ENCODE results near the gene FARP2.
A peak's percentile ranks its signal among the peaks of the same experiment; 100 is the strongest.

Gene FARP2

GRCh38 chr2:241355983-241356870 lies at the start of gene FARP2:
TSS of gene FARP2 (plus strand) at chr2:241356285. CDS start at chr2:241373108, 16,823 bp downstream.
- H3K79me2 ChIP-seq (ENCODE audit: insufficient read depth, low read length) = no peaks in the 10 kb centered on the region
- H3K4me2 ChIP-seq (ENCODE audit: low read length) = peak within 1 kb of the TSS; percentile 90
- H3K27ac ChIP-seq (ENCODE audit: low read depth, low read length, poor library complexity, severe bottlenecking) = peak within 1 kb of the TSS; percentile 45
- no peaks in the 10 kb centered on the region; the same call in 1 of the 2 replicates for H3K27me3 ChIP-seq (ENCODE audit: insufficient read depth, low read length)
- H3K9me3 ChIP-seq (ENCODE audit: low read length) = no peaks in the 10 kb centered on the region
- H3K4me3 ChIP-seq (ENCODE audit: low read depth, low read length, poor library complexity, severe bottlenecking) = peak within 1 kb of the TSS; percentile 78
- H3K9ac ChIP-seq (ENCODE audit: low read length) = peak within 1 kb of the TSS; percentile 73
- TF ChIP-seq EZH2 (IDR thresholded peaks at IDR 0.05; ENCODE audit: borderline replicate concordance, low read length) = no peak
- TF ChIP-seq CTCF (IDR thresholded peaks at IDR 0.05; ENCODE audit: low read length) = no peak
- H3F3A ChIP-seq (ENCODE audit: insufficient read depth, low read length) = 0 out of 2 replicates have a peak, but pooled peaks cover 11% of the 10 kb centered on the region
- H3K4me1 ChIP-seq (ENCODE audit: insufficient read depth, low read length, severe bottlenecking) = peaks cover 17% of the 10 kb centered on the region
- peaks cover 40% of the 10 kb centered on the region for H3K36me3 ChIP-seq (ENCODE audit: insufficient read depth, low read length)
- no peaks in the 10 kb centered on the region for H4K20me1 ChIP-seq (ENCODE audit: insufficient read depth, low read length)
- no peak within 1 kb of the TSS for H2AFZ ChIP-seq (ENCODE audit: low read length)
- no peaks in the 10 kb centered on the region for H3K9me2 ChIP-seq (ENCODE audit: low read depth, low read length)

- no peak overlapping the region for H3K4me3 ChIP-seq (ENCODE audit: low read depth, low read length, poor library complexity, severe bottlenecking)
- no peaks in the 10 kb centered on the region for H4K20me1 ChIP-seq (ENCODE audit: insufficient read depth, low read length)
- H2AFZ ChIP-seq (ENCODE audit: low read length) = no peak overlapping the region
- peaks cover 40% of the 10 kb centered on the region for H3K79me2 ChIP-seq (ENCODE audit: insufficient read depth, low read length)
- peaks cover 29% of the 10 kb centered on the region for H3K4me1 ChIP-seq (ENCODE audit: insufficient read depth, low read length, severe bottlenecking)
- no peaks in the 10 kb centered on the region for H3K27me3 ChIP-seq (ENCODE audit: insufficient read depth, low read length)
- H3K9ac ChIP-seq (ENCODE audit: low read length) = no peak overlapping the region
- H3F3A ChIP-seq (ENCODE audit: insufficient read depth, low read length) = no peaks in the 10 kb centered on the region
- no peak overlapping the region for H3K4me2 ChIP-seq (ENCODE audit: low read length)
- peaks cover 8% of the 10 kb centered on the region; the same call in 1 of the 2 replicates for H3K36me3 ChIP-seq (ENCODE audit: insufficient read depth, low read length)
- no peak overlapping the region for H3K27ac ChIP-seq (ENCODE audit: low read depth, low read length, poor library complexity, severe bottlenecking)
- TF ChIP-seq EZH2 (IDR thresholded peaks at IDR 0.05; ENCODE audit: borderline replicate concordance, low read length) (no peak), CTCF (IDR thresholded peaks at IDR 0.05; ENCODE audit: low read length) (no peak)
- no peaks in the 10 kb centered on the region for H3K9me2 ChIP-seq (ENCODE audit: low read depth, low read length)
- no peaks in the 10 kb centered on the region for H3K9me3 ChIP-seq (ENCODE audit: low read length)
Measured at GRCh38 chr2:241307055-241307454, 49.0 kb upstream of the FARP2 start.

- H3K36me3 ChIP-seq (ENCODE audit: insufficient read depth, low read length) = peaks cover 8% of the 10 kb centered on the region; the same call in 1 of the 2 replicates
- no peak overlapping the region for H3K4me2 ChIP-seq (ENCODE audit: low read length)
Measured at GRCh38 chr2:241308267-241308666, 47.8 kb upstream of the FARP2 start.

More at GRCh38 chr2:241308267-241308666, 47.8 kb upstream of the FARP2 start:
- H2AFZ ChIP-seq (ENCODE audit: low read length) = no peak overlapping the region
- no peak overlapping the region for H3K9ac ChIP-seq (ENCODE audit: low read length)
- no peaks in the 10 kb centered on the region for H3K9me3 ChIP-seq (ENCODE audit: low read length)
- H3K9me2 ChIP-seq (ENCODE audit: low read depth, low read length) = no peaks in the 10 kb centered on the region
- no peaks in the 10 kb centered on the region for H3K27me3 ChIP-seq (ENCODE audit: insufficient read depth, low read length)
- peaks cover 27% of the 10 kb centered on the region for H3K4me1 ChIP-seq (ENCODE audit: insufficient read depth, low read length, severe bottlenecking)
- H3K4me3 ChIP-seq (ENCODE audit: low read depth, low read length, poor library complexity, severe bottlenecking) = no peak overlapping the region
- peaks cover 33% of the 10 kb centered on the region for H3K79me2 ChIP-seq (ENCODE audit: insufficient read depth, low read length)
- TF ChIP-seq CTCF (IDR thresholded peaks at IDR 0.05; ENCODE audit: low read length) (no peak), EZH2 (IDR thresholded peaks at IDR 0.05; ENCODE audit: borderline replicate concordance, low read length) (no peak)
- no peaks in the 10 kb centered on the region for H3F3A ChIP-seq (ENCODE audit: insufficient read depth, low read length)
- no peaks in the 10 kb centered on the region for H4K20me1 ChIP-seq (ENCODE audit: insufficient read depth, low read length)
- no peak overlapping the region for H3K27ac ChIP-seq (ENCODE audit: low read depth, low read length, poor library complexity, severe bottlenecking)
